ENCODE data around the gene WAS.
A peak's percentile ranks its signal among the peaks of the same experiment; 100 is the strongest.
"Not testable (repeated sequence)": the region's sequence is repeated elsewhere in the genome, so short reads cannot be mapped to it uniquely, and the experiment has no call there.

The WAS gene

DNA sequence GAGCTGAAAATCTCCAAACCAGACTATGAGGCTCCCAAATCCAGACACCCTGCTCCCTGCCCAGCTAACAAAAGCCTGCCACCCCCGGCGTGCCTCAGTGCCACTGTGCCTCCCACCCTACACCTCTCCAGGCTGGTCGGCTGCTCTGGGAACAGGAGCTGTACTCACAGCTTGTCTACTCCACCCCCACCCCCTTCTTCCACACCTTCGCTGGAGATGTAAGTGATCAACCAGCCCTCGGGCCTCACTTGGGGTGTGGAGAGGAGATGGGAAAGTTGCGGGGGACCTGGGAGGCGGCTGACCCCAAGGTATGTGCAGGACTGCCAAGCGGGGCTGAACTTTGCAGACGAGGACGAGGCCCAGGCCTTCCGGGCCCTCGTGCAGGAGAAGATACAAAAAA is 1.8 kb downstream of the WAS start:
- DNase-seq (ENCODE audit: low read depth, low spot score): no peak

DNA sequence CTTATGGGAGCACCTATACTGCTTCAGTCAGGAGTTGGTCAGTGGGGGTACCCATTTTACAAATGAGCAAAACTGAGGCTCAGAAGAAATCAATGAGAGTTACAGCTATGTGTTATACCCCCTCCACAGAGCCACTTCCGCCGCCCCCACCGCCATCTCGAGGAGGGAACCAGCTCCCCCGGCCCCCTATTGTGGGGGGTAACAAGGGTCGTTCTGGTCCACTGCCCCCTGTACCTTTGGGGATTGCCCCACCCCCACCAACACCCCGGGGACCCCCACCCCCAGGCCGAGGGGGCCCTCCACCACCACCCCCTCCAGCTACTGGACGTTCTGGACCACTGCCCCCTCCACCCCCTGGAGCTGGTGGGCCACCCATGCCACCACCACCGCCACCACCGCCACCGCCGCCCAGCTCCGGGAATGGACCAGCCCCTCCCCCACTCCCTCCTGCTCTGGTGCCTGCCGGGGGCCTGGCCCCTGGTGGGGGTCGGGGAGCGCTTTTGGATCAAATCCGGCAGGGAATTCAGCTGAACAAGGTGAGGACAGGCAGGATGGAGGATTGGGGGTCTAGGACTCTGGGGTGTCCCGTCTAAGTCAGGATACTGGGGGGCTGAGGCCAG is 5.0 kb downstream of the WAS start:
- DNase-seq (ENCODE audit: low read depth, low spot score): no peak

DNA sequence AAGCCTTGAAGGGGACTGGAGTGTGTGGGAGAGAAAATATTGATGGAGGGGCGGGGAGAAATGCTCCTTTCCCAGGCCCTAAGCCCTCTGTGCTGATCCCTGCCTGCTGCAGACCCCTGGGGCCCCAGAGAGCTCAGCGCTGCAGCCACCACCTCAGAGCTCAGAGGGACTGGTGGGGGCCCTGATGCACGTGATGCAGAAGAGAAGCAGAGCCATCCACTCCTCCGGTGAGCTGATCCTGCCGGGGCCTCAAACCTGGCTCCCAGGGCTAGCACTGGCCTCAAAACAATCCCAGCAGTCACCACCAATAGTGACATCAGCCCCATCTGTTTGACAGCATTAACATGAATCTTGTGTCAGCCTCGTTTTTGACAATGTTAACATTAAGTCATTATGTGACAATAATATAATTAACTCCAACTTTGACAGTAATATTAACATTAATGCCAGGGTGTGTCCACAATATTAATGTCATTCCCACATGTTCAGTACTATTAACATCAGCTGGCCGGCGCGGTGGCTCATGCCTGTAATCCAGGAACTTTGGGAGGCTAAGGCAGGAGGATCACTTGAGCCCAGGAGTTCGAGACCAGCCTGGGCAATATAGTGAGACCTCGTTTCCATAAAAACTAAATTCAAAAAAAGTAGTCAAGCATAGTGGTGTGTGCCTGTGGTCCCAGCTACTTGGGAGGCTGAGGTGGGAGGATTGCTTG is 5.8 kb downstream of the WAS start:
- no peak for DNase-seq (ENCODE audit: low read depth, low spot score)

DNA sequence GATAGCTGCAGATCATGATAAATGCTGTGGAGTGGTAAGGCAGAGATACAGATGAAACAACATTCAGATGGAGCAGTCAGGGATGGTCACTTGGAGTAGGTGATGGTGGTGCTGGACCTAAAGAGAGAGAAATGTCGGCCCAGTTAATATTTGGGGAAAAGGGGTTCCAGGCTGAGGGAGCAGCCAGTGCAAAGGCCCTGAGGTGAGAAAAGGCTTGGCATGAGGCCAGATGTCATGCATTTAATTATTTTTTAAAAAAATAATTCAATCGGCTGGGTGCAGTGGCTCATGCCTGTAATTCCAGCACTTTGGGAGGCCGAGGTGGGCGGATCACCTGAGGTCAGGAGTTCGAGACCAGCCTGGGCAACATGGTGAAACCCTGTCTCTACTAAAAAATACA is 8.1 kb downstream of the WAS start:
- not testable (repeated sequence) for DNase-seq (ENCODE audit: low read depth, low spot score)

DNA sequence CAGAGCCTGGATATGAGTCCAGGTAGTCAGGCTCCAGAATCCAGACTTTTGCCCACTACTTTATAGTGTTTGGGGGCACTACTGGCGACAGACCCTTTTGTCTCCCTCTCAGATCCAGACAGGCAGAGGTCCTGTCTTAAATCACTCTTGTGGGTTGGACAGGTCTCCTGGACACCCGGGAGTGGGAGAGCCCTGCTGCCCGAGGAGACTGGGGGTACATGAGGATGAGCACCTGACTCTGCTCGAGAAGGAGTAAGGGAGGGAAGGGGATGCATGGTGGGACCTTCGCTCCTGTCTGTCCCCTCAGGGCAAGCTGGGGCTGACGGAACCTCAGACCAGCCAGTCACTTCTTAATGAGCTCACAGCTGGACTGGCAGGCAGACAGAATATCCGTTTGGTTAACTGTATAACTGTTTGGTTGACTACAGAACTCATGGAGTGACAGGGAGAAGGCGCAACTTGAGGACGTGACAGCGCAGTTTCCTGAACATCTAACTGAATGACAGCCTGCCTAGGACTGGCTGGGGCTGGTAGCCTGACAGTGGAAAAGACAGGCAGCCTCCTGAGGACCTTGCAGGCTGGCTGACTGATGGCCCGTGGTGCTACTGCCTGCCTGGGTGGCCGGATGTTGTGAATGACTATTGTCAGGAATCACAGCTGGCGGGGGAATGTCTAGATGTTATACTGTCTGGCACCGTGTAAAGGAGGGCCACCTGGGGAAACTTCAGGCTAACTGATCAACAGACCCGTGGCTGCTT is 11.4 kb downstream of the WAS start:
- no peak for DNase-seq (ENCODE audit: low read depth, low spot score)

DNA sequence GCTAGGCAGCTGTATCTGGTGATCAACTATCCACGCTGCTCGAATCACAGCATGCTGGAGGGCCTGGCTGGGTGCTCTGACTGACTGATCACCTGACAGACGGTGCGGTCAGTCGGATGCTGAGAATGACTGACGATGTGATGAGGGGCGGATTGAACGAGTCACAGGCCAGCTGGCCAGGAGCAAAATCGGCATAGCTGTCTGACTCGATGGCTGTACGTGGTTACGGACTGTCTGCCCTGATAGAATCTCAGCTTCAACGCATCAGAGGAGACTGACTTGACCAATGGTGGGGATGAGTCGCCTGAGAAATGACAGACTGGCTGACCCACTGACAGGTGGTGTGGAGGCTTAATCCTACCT is 11.9 kb downstream of the WAS start:
- no peak for DNase-seq (ENCODE audit: low read depth, low spot score)

DNA sequence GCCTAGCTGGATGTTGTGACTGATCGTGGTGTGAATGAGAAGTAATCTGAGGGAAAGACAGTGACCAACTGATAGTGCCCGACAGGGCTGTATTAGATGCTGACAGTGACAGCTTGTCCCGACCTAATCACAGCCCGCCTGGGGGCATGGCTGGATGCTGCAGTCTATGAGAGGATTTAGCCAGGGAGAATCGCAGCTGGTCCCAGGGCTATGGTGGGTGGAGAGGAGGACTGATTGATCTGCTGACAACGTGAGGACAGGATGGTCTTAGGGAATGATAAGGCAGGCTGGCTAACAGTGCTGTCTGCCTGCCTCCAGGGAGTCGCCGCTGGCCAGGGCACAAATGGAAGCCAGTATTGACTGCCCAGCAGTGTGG is 12.3 kb downstream of the WAS start:
- DNase-seq (ENCODE audit: low read depth, low spot score): no peak

DNA sequence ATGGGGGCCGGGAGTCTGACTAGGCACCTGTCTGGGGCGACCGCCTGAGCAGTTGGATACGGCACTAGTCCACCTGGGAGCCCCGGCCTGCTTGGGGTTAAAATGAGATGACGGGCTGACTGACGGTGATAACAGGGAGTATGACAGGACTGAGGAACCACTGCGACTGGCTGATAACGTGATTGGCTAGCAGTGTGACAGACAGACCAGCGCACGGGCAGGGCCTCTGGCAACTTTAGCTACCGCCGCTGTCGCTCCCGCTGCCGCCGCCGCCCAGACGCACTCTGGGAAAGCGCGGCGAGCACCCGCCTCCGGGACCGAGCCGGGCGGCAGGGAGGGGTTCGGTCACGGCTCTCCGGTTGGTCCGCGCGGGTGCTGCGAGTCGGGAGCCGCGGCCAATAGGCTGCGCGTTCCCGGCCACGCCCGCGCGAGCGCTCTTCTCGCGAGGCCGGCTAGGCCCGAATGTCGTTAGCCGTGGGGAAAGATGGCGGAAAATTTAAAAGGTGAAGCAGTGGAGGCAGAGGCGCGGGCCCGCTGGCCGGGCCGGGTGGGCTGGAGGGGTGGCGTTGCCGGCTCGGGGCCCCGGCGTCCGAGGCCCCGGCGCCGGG is 12.8 kb downstream of the WAS start, which contains the start of gene SUV39H1:
Gene SUV39H1 (plus strand): TSS at position 434 of the 608 bp plus-strand sequence. CDS start 51 bp downstream, at position 485.
- DNase-seq (ENCODE audit: low read depth, low spot score): peak; percentile 54

DNA sequence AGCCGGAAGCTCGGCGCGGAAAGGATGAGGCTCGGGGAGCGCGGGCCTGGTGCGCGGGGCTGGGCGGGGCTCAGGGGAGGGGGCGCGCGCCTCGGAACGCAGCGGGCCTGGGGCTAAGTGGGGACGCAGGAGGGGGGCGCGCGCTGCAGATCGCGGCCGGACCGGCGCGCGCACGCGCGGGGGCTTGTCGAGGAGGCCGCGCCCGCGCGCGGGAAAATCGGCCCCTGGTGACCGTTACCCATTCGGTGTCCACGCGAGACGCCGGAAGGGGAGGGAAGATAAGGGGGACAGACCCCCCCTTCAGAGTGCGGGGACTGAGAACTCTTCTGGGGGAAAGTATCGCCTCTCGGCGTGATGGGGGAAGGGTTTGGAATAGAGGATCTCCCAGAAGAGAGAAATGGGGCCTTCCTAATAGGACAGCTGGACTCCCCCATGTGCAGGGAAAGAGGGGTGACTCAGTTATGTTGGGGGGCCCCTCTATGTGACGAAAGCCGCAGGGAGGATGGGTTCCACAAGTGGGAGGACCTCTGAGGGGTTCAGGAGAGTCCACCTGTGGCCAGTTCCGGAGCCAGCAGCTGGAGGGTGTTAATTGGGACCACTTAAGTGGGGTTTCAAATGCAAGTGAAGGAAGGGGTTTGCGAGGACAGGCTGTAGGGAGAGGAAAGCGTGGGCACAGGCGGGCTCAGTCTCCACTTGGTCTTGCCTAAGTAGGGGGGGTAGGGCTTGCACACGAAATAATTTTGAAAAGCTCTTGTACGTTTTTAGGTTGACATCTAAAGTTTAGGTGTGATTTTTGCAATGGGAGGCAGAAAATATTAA is 13.5 kb downstream of the WAS start:
- no peak for DNase-seq (ENCODE audit: low read depth, low spot score)

DNA sequence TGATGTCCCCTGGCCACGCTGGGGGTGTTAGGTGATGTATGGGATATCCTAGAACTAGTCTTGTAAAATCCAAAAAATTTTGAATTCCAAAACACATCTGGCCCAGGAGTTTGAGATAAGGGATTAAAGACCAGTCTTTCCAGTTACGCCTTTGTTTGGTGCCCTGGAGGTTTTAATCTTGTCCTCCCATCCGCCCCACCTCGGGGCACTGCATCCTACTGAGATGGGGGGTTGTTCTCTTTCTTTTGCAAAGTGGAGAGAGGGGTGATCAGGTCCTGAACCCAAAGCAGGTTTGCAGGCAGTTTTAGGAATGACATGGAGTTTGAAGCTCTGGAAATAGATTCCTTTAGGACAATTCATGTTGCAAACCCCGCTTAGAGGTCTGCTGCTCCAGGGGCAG is 14.7 kb downstream of the WAS start:
- DNase-seq (ENCODE audit: low read depth, low spot score): no peak

DNA sequence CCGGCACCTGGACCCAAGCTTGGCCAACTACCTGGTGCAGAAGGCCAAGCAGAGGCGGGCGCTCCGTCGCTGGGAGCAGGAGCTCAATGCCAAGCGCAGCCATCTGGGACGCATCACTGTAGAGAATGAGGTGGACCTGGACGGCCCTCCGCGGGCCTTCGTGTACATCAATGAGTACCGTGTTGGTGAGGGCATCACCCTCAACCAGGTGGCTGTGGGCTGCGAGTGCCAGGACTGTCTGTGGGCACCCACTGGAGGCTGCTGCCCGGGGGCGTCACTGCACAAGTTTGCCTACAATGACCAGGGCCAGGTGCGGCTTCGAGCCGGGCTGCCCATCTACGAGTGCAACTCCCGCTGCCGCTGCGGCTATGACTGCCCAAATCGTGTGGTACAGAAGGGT is 16.6 kb downstream of the WAS start:
- no peak for DNase-seq (ENCODE audit: low read depth, low spot score)

DNA sequence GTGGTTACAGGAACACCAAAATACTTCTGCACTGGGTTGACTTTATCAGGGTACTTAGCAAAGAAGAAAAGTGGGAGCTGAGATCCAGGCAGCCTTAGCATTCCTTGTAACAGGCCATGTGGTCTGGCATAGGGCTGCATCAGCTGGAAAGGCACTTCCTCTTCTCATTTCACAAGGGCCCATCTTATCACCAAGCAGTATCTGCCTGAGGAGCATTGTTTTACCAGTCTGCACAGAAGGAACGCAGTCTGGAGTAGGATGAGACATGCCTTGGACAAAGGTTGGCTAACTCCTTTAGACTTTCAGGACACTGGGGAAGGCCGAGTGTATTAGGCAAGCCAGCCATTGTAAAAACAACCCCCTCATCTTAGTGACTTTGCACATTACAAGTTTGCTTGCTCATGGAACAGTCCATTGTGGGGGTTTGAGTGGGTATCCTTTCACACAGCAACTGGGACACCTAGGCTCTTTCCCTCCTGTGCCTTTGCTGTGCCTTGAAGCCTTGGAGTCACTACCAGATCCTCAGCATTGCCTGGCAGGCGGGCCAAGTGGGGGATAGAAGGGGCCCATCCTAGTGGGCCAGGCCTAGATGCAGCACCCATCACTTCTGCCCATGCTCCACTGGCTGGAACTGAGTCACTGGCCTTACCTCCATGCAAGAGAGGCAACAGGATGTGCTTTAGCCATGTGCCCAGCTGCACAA is 17.5 kb downstream of the WAS start:
- no peak for DNase-seq (ENCODE audit: low read depth, low spot score)

DNA sequence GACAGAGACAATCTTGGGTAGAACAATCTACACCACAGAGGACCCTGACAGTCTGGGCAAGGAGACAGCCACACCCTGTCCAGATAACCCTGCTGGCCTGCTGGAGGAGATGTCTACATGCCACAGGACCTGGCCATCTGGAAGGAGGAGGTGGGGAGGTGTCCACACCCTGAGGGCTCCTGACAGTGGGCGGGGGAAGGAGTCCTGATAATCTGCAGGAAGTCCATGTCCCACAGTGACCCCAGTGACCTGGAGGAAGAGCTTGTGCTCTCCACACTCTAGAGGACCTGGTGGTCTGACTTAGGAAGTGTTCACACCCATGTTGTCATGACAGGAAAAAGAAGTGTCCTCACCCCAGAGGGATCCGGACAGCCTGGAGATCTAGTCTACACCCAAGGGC is 18.4 kb downstream of the WAS start:
- no peak for DNase-seq (ENCODE audit: low read depth, low spot score)

DNA sequence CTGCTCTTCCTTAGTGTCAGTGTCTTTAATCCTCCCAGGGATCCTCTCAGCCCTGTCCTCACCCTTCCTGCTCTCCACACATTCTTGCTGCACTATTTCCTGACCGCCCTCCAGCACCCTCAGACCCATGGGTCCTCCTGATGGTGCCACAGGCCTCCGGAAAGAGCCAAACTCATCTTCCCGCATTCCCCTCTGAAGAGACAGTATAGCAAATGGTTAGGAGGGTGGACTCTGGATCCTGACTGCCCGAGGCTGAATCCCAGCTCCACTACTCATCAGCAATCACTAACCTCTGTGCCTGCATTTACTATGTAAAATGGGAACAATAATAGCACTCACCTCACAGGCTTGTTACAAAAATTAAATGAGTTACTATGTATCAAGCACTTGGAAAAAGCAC is 19.1 kb downstream of the WAS start:
- DNase-seq (ENCODE audit: low read depth, low spot score): no peak

DNA sequence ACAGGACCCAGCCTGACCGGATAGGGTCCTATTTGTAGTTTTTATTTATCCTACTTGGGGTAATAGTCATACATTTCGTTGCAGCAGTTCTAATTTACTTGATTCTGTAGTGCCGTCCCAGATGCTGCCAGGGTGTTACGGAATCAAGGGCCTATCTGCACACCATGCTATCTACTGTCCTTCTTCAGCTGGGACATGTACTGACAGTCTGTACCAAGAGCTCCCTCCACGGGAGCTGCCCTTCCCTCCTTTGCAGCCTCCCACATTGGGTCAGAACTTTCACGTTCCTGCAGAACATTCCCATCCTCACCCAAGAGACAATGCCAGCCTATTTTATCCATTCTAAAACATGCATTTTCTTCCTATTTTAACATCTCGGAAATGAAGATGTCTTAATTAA is 19.6 kb downstream of the WAS start:
- no peak for DNase-seq (ENCODE audit: low read depth, low spot score)

DNA sequence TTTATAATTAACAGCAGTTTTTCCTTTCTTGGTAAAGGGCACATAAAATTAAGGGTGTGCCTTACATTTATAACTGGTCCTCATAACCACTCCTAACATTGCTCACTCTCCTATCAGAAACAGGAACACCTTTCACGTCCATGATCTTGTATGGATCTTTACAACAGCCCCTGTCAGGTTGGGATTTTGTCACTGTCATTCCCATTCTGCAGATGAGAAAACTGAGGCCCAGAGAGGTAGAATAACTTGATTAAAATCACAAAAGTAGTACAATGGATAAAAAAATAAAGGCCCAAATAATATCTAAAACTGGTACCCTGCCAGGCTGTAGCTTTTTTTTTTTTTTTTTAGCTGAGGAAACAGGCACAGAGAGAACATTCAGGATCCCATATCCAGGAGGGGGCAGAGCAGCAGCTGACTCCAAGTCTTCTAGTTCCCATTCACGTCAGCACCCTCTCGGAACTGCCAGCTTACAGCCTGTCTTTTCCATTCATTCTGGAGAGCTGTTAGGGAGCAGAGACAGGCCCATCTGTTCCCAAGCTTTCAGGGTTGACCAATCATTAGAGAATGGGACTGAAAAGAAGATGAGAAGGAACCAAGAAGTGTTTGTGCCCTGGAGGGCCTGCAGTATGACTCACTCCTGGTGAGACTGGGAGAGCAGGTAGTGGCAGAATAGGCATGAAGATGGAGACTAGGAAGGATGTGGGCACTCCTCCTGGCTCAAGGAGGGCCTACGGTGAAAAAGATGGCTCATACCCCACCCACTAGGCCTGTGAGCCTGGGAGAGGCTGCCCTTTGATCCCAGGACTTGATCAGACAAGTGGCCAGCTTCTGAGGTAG is 20.3 kb downstream of the WAS start:
- no peak for DNase-seq (ENCODE audit: low read depth, low spot score)

DNA sequence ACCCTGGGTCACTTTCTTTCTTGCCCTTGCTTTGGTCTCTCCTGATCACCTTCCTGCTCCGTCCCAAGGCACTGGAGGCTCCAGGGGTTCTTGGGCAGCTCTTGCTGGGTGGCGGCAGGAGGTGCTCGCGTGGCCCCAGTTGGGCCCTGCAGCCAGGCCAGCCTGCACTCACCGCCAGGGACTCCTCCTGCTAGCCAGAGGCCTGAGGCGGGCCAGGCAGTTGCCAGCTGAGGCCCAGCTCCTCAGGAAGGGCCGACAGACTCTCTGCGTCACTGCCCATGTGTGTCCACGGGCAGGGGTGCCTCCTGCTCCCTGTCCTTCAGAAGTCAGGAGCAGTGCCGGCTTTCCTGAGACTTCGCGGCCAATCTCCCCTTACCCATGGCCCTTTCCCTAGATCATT is 22.3 kb downstream of the WAS start:
- no peak for DNase-seq (ENCODE audit: low read depth, low spot score)

DNA sequence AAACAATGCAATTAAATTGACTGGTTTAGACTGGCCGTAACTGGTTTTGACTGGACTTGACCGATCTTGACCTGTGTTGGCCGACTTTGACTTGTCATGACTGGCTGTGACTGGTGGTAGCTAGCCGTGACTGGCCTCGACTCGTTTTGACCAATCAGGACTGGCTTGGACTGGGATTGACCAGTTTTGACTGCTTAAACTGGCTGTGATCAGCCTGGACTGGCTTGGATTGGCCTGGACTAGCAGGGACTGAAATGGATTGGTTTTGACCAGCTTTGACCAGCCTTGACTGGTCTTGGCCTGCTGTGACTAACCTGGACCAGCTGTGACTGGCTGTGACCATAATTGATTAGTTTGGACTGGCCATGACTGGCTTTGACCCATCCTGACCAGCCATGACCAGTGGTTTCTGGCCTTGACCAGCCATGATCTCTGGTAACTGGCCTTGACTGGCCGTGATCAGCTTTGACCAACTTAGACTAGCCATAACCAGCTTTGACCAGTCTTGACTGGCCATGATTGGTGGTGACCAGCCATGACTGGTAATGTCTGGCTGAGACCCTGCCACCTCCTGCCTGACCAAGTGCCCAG is 26.0 kb downstream of the WAS start:
- DNase-seq (ENCODE audit: low read depth, low spot score): no peak

DNA sequence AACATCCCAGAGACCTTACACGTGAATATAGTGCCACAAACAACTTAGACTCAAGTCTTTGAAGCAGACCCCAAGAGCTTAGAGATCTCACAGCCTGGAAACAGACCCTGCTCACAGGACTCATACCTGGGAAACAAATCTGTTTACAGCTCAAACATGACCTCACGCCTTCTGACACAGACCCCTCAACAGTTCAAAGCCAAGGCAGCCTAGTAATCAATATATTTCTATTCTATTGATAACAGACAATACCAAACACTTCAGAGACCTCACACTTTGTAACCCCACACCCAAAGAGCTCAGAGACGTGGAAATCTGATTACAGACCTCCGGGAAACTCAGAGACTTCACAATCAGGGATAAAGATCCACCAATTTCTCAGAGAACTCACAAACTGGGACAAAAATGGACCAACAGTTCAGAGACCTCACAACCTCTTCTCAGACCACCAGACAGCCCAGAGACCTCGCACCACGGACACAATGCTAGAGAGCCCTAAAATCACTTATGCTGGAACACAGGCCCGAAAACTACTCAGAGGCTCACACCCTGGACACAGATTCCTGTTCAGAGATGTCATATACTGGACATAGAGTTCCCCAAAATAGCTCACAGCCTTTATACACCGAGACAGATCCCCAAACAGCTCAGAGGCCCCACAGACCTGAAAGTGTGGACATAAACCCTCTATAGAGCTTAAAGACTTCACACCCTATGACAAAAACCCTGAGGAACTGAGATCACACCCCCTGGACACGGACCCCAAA is 27.7 kb downstream of the WAS start:
- DNase-seq (ENCODE audit: low read depth, low spot score): no peak

Measured in smooth muscle cell of the brain vasculature (primary cell).